Neuron (in vitro differentiated cells): Measurements from ENCODE around the gene MDM1.

Experiments
- H2AFZ ChIP-seq: one replicate; pipeline ENCODE4 v1.6.1; 2013; ENCODE audit warnings: low read depth, mild to moderate bottlenecking, inconsistent platforms, low read length, moderate library complexity
- H3K27me3 ChIP-seq: one replicate; pipeline ENCODE4 v1.6.1; 2013; ENCODE audit warnings: low read length; ENCODE audit not compliant: insufficient read depth
- H3K36me3 ChIP-seq: one replicate; pipeline ENCODE4 v1.6.1; 2013; ENCODE audit warnings: low read length; ENCODE audit not compliant: insufficient read depth
- H3K4me1 ChIP-seq: one replicate; pipeline ENCODE4 v1.6.1; 2013; ENCODE audit warnings: low read length; ENCODE audit not compliant: insufficient read depth
- H3K4me3 ChIP-seq: 2 replicates; pipeline ENCODE4 v1.5.1; 2013; ENCODE audit warnings: mild to moderate bottlenecking, low read length, moderate library complexity
- H3K9me3 ChIP-seq: one replicate; pipeline ENCODE4 v1.6.1; 2013; ENCODE audit warnings: low read length

MDM1 gene

GRCh38 chr12:68367116-68367515 lies 35.0 kb upstream of the MDM1 start:
- Histone ChIP-seq H3K4me3 (no peak overlapping the region), H3K9me3 (no peaks in the 10 kb centered on the region), H3K36me3 (no peaks in the 10 kb centered on the region), H2AFZ (no peak overlapping the region), H3K27me3 (no peaks in the 10 kb centered on the region), H3K4me1 (peaks cover 23% of the 10 kb centered on the region)

GRCh38 chr12:68364893-68365725 lies 32.9 kb upstream of the MDM1 start:
- Histone ChIP-seq H3K36me3 (no peaks in the 10 kb centered on the region), H2AFZ (peak overlapping the region; percentile 2), H3K4me3 (no peak overlapping the region), H3K27me3 (no peaks in the 10 kb centered on the region), H3K9me3 (no peaks in the 10 kb centered on the region), H3K4me1 (peaks cover 23% of the 10 kb centered on the region)

DNA sequence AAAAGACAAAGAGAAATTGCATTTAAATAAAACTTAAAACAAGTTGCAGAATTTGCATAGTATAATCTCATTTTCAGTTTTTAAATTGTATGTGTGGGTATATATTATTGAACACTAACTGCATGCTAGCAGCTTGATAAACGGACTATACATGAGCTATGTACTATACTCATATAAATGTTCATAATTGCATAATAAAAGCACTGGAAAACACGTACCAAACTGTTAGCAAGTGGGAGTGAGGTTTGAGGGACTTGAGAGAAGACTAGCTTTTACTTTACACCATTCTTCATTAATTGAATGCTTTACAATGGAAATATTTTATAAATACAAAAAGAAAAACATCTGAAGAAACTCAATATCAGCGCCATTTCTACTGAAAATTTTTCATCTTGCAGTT lies 32.2 kb upstream of the MDM1 start:
- Histone ChIP-seq H2AFZ (no peak overlapping the region), H3K9me3 (no peaks in the 10 kb centered on the region), H3K4me1 (peaks cover 23% of the 10 kb centered on the region), H3K4me3 (no peak overlapping the region), H3K36me3 (no peaks in the 10 kb centered on the region), H3K27me3 (no peaks in the 10 kb centered on the region)

GRCh38 chr12:68361953-68362352 lies 29.8 kb upstream of the MDM1 start:
- no peaks in the 10 kb centered on the region for H3K36me3 ChIP-seq
- H3K27me3 ChIP-seq, result no peaks in the 10 kb centered on the region
- H3K9me3 ChIP-seq, result no peaks in the 10 kb centered on the region
- H3K4me3 ChIP-seq, result no peak overlapping the region
- H2AFZ ChIP-seq, result no peak overlapping the region
- H3K4me1 ChIP-seq, result peaks cover 13% of the 10 kb centered on the region

DNA sequence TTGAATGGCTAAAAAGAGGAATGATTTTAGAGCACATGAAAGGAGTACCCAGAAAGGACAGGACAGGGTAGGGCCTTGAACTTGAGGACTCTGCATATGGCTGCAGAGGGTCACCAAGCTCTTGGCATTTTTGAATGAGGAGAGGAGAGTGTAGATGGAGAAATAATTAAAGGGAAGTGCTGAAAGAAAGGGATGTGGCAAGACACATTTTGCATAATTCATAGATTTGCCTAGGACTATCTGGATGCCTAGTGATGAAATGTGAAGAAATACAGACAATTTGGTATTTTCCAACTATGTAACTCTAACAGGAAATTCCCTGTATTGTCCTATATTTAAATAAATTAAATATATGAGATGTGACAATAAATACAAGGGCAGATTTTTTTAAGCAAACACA lies 27.5 kb upstream of the MDM1 start:
- Histone ChIP-seq H3K4me1 (peaks cover 20% of the 10 kb centered on the region), H3K4me3 (no peak overlapping the region), H3K36me3 (no peaks in the 10 kb centered on the region), H3K27me3 (no peaks in the 10 kb centered on the region), H2AFZ (no peak overlapping the region), H3K9me3 (no peaks in the 10 kb centered on the region)

- H2AFZ ChIP-seq, result peak overlapping the region; percentile 37
- H3K4me3 ChIP-seq, result peak overlapping the region; percentile 17
- H3K9me3 ChIP-seq, result no peaks in the 10 kb centered on the region
- H3K4me1 ChIP-seq, result peaks cover 20% of the 10 kb centered on the region
- H3K36me3 ChIP-seq, result no peaks in the 10 kb centered on the region
- no peaks in the 10 kb centered on the region for H3K27me3 ChIP-seq
Observed at GRCh38 chr12:68358532-68359485, 26.6 kb upstream of the MDM1 start.

GRCh38 chr12:68356986-68357385 lies 24.8 kb upstream of the MDM1 start:
- no peaks in the 10 kb centered on the region for H3K27me3 ChIP-seq
- no peak overlapping the region for H2AFZ ChIP-seq
- H3K36me3 ChIP-seq, result no peaks in the 10 kb centered on the region
- peaks cover 20% of the 10 kb centered on the region for H3K4me1 ChIP-seq
- H3K4me3 ChIP-seq, result no peak overlapping the region
- no peaks in the 10 kb centered on the region for H3K9me3 ChIP-seq

GRCh38 chr12:68356060-68356695 lies 24.0 kb upstream of the MDM1 start:
- Histone ChIP-seq H3K4me1 (peaks cover 20% of the 10 kb centered on the region), H3K36me3 (no peaks in the 10 kb centered on the region), H2AFZ (no peak overlapping the region), H3K27me3 (no peaks in the 10 kb centered on the region), H3K4me3 (no peak overlapping the region), H3K9me3 (no peaks in the 10 kb centered on the region)

DNA sequence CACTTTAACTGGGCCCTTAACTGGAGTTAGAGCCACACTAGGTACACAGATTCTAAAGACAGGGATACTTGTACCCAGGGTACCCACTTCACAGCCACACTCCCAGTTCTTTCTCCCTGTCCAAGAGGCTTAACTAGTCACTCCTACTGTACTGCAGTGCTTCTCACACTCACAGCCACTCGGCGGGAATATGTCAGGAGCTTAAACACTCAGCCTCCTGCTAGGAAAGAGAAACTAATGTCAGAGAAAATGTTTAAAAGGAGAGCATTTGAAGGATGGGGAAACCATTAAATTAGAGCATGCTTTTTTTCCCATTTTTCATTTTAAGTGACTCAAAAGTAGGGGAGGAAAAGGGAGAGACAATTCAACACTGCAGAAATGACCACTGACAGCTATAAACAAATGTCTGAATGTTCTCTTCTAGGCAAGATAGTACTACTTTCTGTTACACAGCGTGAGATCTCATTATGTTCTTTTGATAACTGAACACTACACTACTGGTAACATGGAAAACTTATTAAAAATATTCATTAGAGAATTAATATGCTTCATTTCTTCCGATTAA lies 22.9 kb upstream of the MDM1 start:
- H3K36me3 ChIP-seq, result no peaks in the 10 kb centered on the region
- no peaks in the 10 kb centered on the region for H3K27me3 ChIP-seq
- no peak overlapping the region for H2AFZ ChIP-seq
- no peak overlapping the region for H3K4me3 ChIP-seq
- H3K9me3 ChIP-seq, result no peaks in the 10 kb centered on the region
- peaks cover 22% of the 10 kb centered on the region for H3K4me1 ChIP-seq

DNA sequence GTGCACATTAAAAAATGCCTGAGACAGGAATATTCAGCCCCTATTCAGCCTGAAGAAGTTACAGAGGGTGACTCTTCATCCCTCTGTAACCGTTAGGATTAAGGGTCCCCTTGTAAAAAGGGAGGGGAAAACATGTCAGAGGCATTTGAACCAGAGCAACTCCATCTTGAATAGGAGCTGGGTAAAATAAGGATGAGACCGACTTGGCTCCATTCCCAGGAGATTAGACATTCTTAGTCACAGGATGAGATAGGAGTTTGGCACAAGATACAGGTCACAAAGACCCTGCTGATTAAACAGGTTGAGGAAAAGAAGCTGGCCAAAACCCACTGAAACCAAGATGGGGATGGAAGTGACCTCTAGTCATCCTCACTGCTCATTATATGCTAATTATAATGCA lies 19.9 kb upstream of the MDM1 start:
- no peak overlapping the region for H3K4me3 ChIP-seq
- H3K4me1 ChIP-seq, result peaks cover 17% of the 10 kb centered on the region
- H3K9me3 ChIP-seq, result no peaks in the 10 kb centered on the region
- H2AFZ ChIP-seq, result no peak overlapping the region
- no peaks in the 10 kb centered on the region for H3K36me3 ChIP-seq
- peaks cover 4% of the 10 kb centered on the region for H3K27me3 ChIP-seq

- Histone ChIP-seq H3K36me3 (no peaks in the 10 kb centered on the region), H2AFZ (no peak overlapping the region), H3K4me1 (peaks cover 5% of the 10 kb centered on the region), H3K4me3 (no peak overlapping the region), H3K27me3 (peaks cover 4% of the 10 kb centered on the region), H3K9me3 (no peaks in the 10 kb centered on the region)
Observed at GRCh38 chr12:68350753-68351152, 18.6 kb upstream of the MDM1 start.

DNA sequence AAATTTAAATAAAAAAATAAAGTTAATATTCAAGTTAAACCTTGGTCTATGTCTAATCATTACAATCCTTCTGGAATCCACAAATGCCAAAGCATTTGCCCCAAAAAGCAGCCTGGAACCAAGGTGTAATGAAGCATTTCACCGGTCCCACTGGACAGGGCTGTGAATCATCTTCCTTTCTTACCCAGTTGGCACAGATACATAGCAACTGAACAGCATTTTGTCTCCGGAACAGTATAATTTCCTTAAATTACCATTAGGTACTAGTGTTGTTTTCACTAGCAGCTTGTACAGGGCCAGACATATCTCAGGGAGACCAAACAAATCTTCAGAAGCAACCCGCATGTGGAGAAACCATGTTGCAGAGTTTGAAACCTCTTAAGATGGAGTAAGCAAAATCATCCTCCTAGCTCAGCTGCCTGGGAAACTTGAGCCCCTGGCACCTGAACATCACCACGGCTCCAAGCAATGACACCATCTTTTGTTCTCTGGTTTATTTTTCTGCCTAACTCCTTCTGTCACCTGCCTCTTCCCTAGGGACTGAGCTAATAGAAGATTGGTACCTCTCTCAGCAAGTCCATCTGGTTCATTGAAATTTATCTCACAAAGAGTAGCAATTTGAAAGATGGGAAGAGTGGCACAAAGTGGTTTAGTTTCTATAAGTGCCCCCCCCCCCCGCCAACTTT lies 17.9 kb upstream of the MDM1 start:
- peaks cover 3% of the 10 kb centered on the region for H3K4me1 ChIP-seq
- no peaks in the 10 kb centered on the region for H3K9me3 ChIP-seq
- no peak overlapping the region for H2AFZ ChIP-seq
- no peak overlapping the region for H3K4me3 ChIP-seq
- peaks cover 4% of the 10 kb centered on the region for H3K27me3 ChIP-seq
- H3K36me3 ChIP-seq, result no peaks in the 10 kb centered on the region
